Adipose tissue (tissue), 3 donors: ENCODE results near the gene CMTM8. TPM values are rescaled to one million over a fixed set of nuclear protein-coding genes. Genes with fewer than 3 reads are reported as not detected.

Experiments used
- H3K27ac ChIP-seq: one replicate; pipeline ENCODE4 v1.5.1; 2013; ENCODE audit warnings: low read depth, low read length
- WGBS, 3 donors: extraction: QIAGEN DNeasy Blood & Tissue Kit; methylation state at CpG; one replicate each; pipeline ENCODE4 v1.1.7; 2013; 5-methylcytosine and 5-hydroxymethylcytosine counted together
- polyA plus RNA-seq, 3 donors: library from polyadenylated mRNA; stranded (reverse); fragments of 200-250 nt; gene quantifications; one replicate each; pipeline ENCODE4 v1.2.3, GENCODE V29; 2013
- donor health status: healthy with polysubstance abuse.
- donor health status: Bipolar disorder and iron deficiency.
- donor health status: healthy.

The CMTM8 gene
- polyA plus RNA-seq, 3 donors = 7.5 to 23.4 (median 13.8) TPM

DNA sequence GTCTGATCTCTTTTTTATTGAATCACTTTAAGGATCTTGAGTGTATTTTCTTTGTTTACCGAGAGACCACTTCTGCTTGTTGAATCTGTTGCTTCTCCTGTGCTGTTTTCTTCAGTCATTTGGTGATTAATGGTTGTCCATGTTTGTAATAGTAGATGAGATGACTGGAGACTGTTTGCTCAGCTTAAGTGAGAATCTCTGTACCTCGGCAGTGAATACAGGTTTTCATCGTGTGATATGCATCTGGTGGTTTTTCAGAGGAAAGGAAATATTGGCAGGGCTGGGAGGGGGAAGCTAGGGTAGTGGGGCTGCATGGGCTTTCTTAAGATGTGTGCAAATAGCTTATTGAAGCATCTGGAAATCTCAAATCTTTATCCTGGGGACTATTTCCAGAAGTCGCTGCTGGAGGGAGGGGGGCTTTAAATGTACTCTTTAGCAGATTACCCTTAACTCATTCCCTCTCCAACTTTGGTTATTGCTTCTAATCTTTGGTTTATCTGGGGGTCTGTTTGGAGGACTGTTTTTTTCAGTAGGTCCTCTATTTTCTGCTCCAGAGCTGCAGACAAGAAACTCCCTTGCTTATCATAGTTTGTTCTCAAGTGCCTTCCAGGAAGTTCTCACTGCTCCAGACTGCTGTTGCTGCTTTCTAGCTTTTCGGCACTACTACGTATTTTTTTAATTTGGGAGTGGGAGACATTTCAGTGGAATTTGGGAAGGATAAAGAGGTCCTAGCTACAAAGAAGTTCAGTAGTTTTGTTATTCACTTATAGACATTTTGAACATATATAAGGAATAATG, 19.4 kb downstream of the CMTM8 start:
- 62 to 70% (median 68%) methylated on average over 6 of the region's 6 CpGs for WGBS, 3 donors

DNA sequence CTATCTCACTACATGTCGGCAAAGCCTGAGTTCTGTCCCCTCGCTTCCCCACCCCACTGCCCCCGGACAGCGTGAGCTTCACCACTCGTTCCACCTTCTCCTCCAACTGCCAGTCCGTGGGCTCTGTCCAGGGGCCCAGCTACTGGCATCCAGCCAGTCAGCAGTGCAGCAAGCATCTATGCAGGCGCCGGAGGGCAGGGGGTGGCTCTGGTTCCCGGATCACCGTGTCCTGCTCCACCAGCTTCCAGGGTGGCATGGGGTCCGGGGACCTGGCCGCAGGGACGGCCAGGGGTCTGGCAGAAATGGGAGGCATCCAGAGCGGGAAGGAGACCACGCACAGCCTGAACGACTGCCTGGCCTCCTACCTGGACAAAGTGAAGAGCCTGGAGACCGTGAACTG, 20.4 kb downstream of the CMTM8 start:
- H3K27ac ChIP-seq = no peak overlapping the region
- WGBS, 3 donors = 90 to 95% (median 91%) methylated on average over 17 of the region's 17 CpGs

More for the DNA sequence above, 19.4 kb downstream of the CMTM8 start:
- H3K27ac ChIP-seq = no peak overlapping the region

DNA sequence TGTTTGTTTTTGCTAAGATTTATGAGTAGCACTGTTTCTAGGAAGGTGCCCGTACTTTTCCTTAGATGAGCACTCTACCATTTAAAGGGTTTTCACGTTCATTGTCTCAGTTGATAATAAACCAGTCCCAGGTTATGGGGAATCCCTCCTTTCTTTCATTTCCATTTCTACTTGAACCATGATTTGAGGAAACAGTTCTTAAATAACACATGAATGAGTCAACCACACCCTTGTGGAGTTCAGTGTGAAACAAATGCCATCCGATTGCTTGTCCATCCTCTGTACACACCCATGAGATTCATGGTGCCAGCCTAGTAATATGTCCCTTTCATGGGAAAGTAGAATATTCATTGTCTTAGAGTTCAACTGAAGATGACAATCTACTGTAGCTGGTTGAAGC, 23.1 kb downstream of the CMTM8 start:
- no peak overlapping the region for H3K27ac ChIP-seq
- 60 to 81% (median 64%) methylated on average over 3 of the region's 3 CpGs for WGBS, 3 donors

DNA sequence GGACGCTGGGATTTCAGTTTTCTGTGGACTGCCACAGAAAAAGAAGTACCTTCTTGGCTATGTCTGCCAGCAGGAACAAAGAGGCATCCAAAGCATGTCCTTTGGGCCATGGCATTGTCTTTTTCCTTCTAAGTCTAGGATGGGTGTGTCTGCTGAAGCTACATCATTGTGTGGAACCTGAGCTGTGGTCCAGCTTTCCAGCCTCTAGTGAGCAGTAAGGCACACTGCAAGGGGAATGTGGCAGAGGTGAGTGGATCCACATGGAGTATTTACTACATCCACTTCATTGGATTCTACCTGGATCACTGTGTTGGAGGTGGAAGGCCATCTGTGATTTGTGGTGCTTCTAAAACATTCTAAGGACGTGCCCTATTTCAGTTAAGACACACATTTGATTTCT, 23.7 kb downstream of the CMTM8 start:
- no peak overlapping the region for H3K27ac ChIP-seq
- 95 to 96% (median 96%) methylated on average over 2 of the region's 2 CpGs for WGBS, 3 donors

DNA sequence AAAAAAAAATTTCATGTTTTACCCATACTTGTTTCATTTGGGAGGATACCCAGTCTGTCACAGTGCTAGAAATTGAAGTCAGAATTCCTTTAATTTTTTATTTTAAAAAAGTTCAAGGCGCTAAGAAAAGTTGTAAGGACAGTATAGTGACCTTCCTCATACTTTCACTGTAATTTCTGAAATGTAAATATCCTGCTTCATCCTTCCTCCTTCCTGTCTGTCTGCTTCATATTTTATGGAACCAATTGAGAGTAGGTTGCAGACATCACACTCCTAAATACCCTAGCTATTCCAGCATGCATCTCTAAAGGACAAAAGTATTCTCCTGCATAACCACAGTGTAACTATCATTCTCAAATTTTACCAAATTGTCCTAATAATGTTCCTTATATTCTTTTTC, 35.8 kb downstream of the CMTM8 start:
- H3K27ac ChIP-seq = no peak overlapping the region
- WGBS, 3 donors = 91 to 96% (median 92%) methylated on average over 1 of the region's 1 CpG

DNA sequence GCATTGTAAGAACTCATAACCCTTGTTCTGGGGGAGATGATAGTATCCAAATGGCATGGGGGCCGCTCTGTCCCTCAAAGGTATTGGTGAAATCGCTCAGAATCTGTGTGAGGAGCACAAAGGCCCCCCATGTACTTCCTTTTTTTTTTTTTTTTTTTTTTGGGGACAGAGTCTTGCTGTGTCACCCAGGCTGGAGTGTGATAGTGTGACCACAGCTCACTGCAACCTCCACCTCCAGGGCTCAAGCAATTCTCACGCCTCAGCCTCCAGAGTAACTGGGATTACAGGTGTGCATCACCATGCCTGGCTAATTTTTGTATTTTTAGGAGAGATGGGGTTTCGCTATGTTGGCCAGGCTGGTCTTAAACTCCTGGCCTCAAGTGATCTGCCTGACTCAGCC, 37.0 kb downstream of the CMTM8 start:
- WGBS, 3 donors = 77 to 100% (median 83%) methylated on average over 4 of the region's 4 CpGs
- no peak overlapping the region for H3K27ac ChIP-seq

DNA sequence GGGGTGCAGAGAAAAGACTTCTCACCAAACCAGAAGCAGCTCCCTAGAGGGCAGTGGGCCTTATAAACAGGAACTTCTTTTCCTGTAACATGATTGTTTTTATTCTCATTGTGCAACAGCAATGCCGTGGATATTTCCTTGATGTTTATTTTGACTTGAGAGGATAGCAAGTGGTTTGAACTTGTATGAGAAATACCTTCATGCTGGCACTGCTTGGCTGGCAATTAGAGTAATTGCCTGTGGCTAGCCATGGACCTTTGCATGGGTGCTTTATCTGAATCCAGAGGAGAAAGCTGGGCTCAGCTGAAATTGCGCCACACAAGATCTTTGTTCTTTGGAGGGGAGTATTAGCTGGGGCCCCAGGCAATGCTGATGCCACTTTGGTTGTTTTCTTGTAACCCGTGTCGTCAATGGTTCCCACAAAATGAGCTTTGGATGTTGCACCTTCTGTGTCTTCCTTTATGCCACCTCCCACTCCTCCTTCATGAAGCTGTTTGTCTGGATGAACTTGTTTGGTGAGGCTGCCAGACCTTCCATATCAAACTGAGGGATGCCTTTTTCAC, 37.9 kb downstream of the CMTM8 start:
- H3K27ac ChIP-seq = no peak overlapping the region
- 47 to 59% (median 57%) methylated on average over 4 of the region's 4 CpGs for WGBS, 3 donors

DNA sequence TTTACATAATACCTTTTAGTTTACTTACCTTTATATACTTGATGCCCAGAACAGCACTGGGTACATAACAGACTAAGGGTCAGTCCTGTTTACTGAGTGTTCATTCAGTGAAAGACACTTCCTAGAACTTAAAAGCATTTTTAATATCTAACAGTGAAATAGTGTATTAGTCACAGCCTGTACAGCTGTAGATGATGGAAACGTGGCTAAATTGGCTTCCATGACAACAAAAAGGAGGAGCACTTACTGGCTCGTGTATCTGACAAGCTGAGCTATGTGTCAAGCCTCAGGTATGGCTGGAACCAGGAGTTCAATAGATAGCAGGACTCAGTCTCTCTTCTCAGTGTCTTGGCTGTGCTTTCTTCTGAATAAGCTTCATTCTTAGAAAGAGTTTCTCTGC, 40.2 kb downstream of the CMTM8 start:
- 13 to 47% (median 45%) methylated on average over 2 of the region's 2 CpGs for WGBS, 3 donors
- no peak overlapping the region for H3K27ac ChIP-seq

DNA sequence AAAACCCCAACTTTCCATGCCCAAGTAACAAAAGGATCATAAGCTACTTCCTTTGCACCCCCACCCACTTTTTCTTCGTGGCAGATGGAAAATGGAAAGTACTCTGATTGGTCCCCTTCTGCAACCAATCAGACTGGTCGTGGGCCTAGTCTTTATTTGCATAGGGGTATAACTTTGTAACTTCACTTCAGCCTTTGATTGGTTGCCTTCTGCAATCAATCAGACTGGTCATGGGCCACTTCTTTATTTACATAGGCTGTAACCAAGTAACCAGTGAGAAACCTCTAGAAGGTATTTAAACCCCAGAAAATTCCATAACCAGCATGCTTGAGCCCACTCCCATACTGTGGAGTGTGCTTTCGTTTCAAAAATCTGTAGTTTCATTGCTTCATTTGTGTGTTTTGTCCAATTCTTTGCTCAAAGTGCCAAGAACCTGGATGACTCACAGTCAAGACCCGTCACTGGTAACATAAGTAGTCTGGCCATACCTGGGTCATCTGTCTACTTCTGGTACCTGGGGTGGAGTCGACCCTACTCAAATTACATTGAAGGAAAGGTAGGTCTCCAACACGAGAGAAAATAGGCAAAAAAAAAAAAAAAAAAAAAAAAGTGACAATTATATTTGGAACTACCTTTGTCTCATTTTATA, 41.9 kb downstream of the CMTM8 start:
- H3K27ac ChIP-seq = no peak overlapping the region
- 74 to 87% (median 83%) methylated on average over 6 of the region's 6 CpGs for WGBS, 3 donors

DNA sequence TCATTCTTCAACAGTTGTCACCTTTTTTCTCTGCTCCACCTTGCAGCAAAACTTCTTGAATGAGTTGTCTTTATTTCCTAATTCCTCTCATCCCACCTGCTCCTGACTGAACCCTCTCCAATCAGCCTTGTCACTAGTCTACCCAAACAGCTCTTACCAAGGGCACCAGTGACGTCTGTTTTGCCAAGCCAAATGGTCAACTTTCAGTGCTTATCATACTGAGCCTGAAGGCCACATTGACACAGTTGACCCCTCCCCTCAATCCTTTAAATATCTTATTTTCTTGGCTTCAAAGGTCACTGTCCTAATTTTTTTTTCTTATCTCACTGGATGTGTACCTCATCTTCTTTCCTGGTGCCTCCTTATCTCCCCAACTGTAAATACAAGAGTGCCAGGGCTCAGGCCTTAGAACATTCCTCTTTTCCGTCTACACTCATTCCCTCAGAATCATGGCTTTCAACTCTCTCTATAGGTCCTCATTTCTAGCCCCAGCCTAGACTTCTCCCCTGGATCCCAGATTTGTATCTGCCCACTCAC, 43.2 kb downstream of the CMTM8 start:
- 47 to 93% (median 84%) methylated on average over 2 of the region's 2 CpGs for WGBS, 3 donors
- no peak overlapping the region for H3K27ac ChIP-seq

DNA sequence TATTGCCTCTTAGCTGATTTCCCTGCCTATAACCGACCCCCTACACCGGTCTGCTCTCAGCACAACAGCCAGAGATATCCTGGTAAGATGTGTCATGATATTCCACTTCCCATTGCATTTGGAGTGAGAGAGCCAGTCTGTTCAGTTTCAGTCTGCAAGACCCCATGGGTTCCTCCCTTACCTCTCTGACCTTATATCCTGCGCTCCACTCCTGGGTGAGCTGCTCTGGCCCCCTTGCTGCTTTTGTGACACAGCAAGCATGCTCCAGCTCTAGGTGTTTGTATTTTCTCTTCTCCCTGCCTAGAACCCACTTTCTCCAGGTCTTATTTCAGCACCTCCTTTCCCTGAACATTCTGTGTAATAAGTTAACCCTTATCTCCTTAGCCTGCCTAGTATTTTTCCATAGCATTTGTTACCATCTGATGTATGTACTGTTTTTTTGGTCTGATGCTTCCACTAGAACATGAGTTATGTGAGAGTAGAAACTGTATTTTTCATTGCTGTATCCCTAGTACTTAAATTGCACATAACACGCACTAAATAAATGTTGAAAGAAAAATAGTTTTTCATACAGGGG, 44.2 kb downstream of the CMTM8 start:
- WGBS, 3 donors = 75 to 88% (median 83%) methylated on average over 4 of the region's 4 CpGs

DNA sequence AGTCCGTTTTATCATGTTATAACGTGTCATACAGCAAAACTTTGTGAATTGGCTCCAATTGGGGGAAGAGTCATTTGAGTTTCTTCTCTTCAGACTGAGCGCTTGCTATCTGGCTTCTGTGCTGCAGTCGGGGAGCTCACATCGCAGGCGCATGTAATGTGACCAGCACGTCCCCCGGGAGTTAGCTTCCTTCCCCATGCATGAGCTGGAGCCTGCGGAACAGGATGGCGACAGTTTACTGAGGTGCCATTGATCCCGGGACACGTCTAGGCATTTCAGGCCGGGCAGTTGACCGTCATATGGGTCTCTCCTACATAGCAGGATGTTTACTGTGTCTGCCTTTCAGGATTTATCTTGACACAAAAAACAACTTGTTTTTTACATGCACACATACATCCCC, 44.8 kb downstream of the CMTM8 start:
- no peak overlapping the region for H3K27ac ChIP-seq
- 48 to 74% (median 51%) methylated on average over 14 of the region's 14 CpGs for WGBS, 3 donors

More for the DNA sequence above, 44.2 kb downstream of the CMTM8 start:
- H3K27ac ChIP-seq = no peak overlapping the region

DNA sequence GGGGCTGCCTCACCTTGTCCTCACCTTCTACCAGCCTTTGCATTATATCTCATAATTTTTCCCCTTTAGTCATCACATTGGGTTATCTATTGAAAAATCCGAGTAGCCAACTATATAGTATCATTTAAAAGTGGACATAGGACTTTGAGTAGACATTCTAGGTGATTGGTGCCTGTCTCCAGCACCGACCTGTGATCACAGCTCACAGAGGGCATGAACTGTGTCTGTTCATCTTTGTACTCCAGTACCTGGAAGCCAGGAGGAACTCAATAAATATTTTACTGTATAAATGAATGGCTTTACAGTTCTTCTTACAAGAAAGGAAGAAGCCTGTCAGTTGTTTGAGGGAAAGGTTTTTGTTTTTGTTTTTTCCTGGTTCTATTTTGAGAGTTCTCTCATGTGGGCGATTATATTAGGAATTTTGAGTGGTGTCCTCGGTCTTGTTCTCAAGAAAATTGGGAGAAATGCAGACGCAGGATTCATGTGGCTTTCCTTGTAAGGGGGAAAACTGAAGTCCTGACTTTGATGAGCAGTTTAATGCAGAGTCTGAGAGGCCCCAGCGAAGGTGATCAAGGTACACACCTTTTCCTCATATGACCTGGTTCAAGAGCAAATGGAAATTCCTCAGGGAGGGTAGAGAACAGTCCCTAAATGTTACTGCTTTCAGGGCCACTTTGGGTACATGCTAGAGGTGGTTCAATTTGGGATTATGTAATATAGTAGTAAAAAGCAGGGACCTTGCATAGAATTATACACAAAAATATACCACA, 46.1 kb downstream of the CMTM8 start:
- WGBS, 3 donors = 63 to 78% (median 75%) methylated on average over 6 of the region's 6 CpGs
- H3K27ac ChIP-seq = no peak overlapping the region

DNA sequence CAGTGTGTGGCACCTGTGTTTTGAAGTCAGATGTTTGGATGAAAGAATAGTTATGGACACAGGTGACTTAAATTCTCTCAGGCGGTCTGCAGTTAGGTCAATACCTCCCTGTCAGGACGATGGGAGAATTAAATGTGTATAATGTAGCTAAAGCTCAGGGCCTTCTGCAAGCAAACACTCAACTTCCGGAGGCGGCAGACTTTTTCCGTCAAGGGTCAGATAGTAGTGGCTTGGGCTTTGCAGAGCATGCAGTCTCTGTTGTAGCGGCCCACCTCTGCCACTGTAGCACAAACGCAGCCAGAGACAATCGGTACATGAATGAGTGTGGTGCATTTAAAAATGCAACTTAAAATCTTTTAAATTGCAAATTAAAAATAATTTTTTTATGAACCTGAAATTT, 47.4 kb downstream of the CMTM8 start:
- H3K27ac ChIP-seq = no peak overlapping the region
- WGBS, 3 donors = 35 to 75% (median 52%) methylated on average over 8 of the region's 8 CpGs

DNA sequence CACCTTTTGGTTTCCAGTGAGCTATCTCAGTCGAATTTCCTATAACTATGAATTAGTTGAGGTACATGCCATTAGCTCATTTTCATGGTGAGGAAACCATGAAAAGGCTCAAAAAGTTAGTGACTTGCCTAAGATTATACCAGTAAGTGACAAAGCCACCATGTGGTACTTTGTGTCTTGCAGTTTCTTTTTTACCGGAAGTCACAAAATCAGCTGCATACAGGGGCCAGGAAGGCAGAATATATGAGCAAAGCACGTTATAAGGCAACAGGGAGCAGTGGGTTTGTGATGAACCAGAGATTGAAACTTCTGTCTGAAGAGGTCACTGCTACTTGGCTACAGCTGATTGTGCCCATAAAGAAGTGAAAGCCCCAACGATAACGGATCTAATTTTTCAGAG, 50.3 kb downstream of the CMTM8 start:
- no peak overlapping the region for H3K27ac ChIP-seq
- WGBS, 3 donors = 65 to 85% (median 69%) methylated on average over 5 of the region's 5 CpGs

DNA sequence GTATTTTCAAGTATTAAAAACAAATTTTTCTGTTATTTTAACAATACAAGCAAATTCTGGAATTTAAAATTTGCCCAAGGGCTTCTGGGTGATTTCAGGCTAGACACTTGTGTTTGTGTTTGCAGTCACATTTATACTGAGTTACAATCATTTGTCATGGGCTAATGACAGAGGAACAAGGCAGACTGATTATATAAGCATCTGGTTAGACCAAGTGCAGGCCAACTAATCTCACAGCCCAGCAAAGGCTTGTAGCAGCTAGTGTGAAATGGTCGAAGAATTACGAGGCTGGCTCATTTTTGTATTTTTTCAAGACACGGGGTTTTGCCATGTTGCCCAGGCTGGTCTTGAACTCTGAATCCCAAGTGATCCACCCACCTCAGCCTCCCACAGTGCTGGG, 52.1 kb downstream of the CMTM8 start:
- WGBS, 3 donors = 48 to 78% (median 73%) methylated on average over 3 of the region's 3 CpGs
- no peak overlapping the region for H3K27ac ChIP-seq

DNA sequence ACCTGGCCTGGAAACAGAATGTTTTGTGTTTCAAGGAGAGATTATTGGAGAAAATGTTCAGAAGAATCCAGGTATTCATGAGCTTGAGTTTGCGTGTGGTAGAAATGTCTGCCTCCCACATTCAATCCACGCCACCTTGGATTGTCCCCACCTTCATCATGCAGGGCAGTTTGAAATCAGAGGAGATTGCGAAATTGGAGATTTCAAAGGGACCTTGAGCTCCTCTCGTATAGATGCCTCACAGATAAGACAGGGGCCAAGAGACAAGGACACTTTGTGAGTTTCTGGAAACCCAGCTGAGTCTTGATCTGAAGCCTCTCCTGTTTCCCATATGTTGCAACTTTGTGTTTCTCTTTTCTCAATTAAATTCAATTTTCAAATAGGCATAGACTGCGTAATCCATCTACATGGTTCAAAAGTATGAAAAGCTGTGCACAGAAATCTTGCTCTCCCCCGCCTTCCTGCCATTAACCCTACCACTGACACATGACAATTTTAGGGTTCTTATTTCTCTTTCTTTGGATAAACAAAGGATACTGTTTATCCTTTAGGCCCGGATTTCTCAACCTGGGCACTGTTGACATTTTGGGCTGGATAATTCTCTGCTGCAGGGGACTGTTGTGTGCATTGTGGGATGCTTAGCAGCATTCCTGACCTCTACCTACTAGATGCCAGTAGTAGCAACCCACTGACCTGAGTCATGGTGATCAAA, 53.8 kb downstream of the CMTM8 start:
- 65 to 84% (median 75%) methylated on average over 7 of the region's 7 CpGs for WGBS, 3 donors
- H3K27ac ChIP-seq = no peak overlapping the region

DNA sequence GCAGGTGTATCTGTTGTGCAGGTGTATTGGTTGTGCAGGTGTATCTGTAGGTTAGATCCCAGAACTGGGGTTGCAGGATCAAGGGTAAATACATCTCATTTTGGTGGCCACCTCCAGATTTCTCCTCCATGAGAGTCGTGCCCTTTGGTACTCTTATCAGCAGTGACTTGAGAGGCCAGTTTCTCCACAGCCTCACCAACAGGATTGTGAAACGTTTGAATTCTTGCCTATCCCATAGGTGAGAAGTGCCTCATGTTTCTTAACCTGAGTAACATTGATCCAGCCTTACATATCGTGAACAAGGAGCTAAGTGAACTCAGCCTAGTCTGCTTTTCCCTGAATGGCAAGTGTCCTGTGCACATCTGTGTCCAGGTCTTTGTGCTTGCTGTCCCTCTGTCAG, 55.4 kb downstream of the CMTM8 start:
- H3K27ac ChIP-seq = no peak overlapping the region
- WGBS, 3 donors = 29 to 73% (median 71%) methylated on average over 3 of the region's 3 CpGs
